IMR-90 (cell line): Measurements from ENCODE around the gene CGN. TPM values are rescaled to one million over a fixed set of nuclear protein-coding genes. Genes with fewer than 3 reads are reported as not detected.

ENCODE experiments used
- ATAC-seq: fragments of 200-7000 bp; cut with Tn5 transposase; 2 replicates; pipeline ENCODE4 v1.9.1; 2020; ENCODE audit warnings: low read depth, mild to moderate bottlenecking, moderate library complexity
- BruUV-seq: library from RNA; stranded (reverse); fragments of 400-500 nt; replicated peaks from 2 replicates; lab custom pipeline; 2021; lab: Mats Ljungman, UMichigan
- CTCF ChIA-PET: fragments of 300-600 bp; formaldehyde crosslinking; extraction: SDS; loops from one replicate; lab custom pipeline; 2021; ENCODE audit warnings: antibody characterized with exemption; lab: Yijun Ruan, JAX
- POLR2A ChIA-PET: fragments of 300-600 bp; sonication (Branson Sonifier 250); formaldehyde crosslinking; loops from one replicate; lab custom pipeline; 2022; ENCODE audit warnings: antibody characterized with exemption; ENCODE audit not compliant: unreplicated experiment; lab: Charles Lee
- DNase-seq: peaks from one replicate; pipeline ENCODE4 v3.0.0; 2013
- H2AFZ ChIP-seq: replicated peaks from 2 replicates; pipeline ENCODE3; 2013; ENCODE audit warnings: low read length, mild to moderate bottlenecking; ENCODE audit not compliant: poor library complexity
- H2AK5ac ChIP-seq: 2 replicates; pipeline ENCODE4 v1.6.1; 2013; ENCODE audit warnings: low read depth, low read length, inconsistent platforms
- H2AK9ac ChIP-seq: replicated peaks from 2 replicates; pipeline ENCODE3; 2013; ENCODE audit warnings: mild to moderate bottlenecking, low read depth, low read length, moderate library complexity; ENCODE audit not compliant: poor library complexity
- H2BK120ac ChIP-seq: 2 replicates; pipeline ENCODE4 v1.6.1; 2013; ENCODE audit warnings: low read depth, low read length, inconsistent platforms
- H2BK15ac ChIP-seq: 3 replicates; pipeline ENCODE4 v1.6.1; 2013; ENCODE audit warnings: low read depth, low read length, inconsistent platforms
- H2BK20ac ChIP-seq: 2 replicates; pipeline ENCODE4 v1.6.1; 2013; ENCODE audit warnings: low read depth, mild to moderate bottlenecking, inconsistent platforms, low read length, moderate library complexity
- H2BK5ac ChIP-seq: 2 replicates; pipeline ENCODE4 v1.6.1; 2013; ENCODE audit warnings: mild to moderate bottlenecking, low read depth, low read length, inconsistent platforms; ENCODE audit not compliant: poor library complexity, severe bottlenecking
- H3K14ac ChIP-seq: replicated peaks from 2 replicates; pipeline ENCODE4 v1.6.1; 2013; ENCODE audit warnings: low read depth, low read length, inconsistent platforms
- H3K18ac ChIP-seq: 2 replicates; pipeline ENCODE4 v1.6.1; 2013; ENCODE audit warnings: low read depth, low read length, control low read depth
- H3K23ac ChIP-seq: 2 replicates; pipeline ENCODE4 v1.6.1; 2013; ENCODE audit warnings: low read depth, low read length, inconsistent platforms
- H3K27ac ChIP-seq: 2 replicates; pipeline ENCODE4 v1.5.1; 2013; ENCODE audit warnings: mild to moderate bottlenecking, control low read depth, low read length; ENCODE audit not compliant: insufficient read depth
- H3K27me3 ChIP-seq: 2 replicates; pipeline ENCODE4 v1.6.1; 2013; ENCODE audit warnings: low read length; ENCODE audit not compliant: control insufficient read depth, insufficient read depth
- H3K36me3 ChIP-seq: 2 replicates; pipeline ENCODE4 v1.6.1; 2013; ENCODE audit warnings: low read length, mixed read lengths; ENCODE audit not compliant: control insufficient read depth, insufficient read depth
- H3K4ac ChIP-seq: 2 replicates; pipeline ENCODE4 v1.6.1; 2013; ENCODE audit warnings: low read depth, low read length, inconsistent platforms
- H3K4me1 ChIP-seq: 2 replicates; pipeline ENCODE4 v1.6.1; 2013; ENCODE audit warnings: low read length, mixed read lengths; ENCODE audit not compliant: control insufficient read depth, insufficient read depth
- H3K4me2 ChIP-seq: 2 replicates; pipeline ENCODE4 v1.6.1; 2013; ENCODE audit warnings: low read depth, mild to moderate bottlenecking, control low read depth, low read length, moderate library complexity
- H3K4me3 ChIP-seq: 2 replicates; pipeline ENCODE4 v1.5.1; 2013; ENCODE audit warnings: low read depth, mild to moderate bottlenecking, control low read depth, low read length, moderate library complexity; ENCODE audit not compliant: insufficient read depth
- H3K56ac ChIP-seq: 2 replicates; pipeline ENCODE4 v1.6.1; 2013; ENCODE audit warnings: low read length, inconsistent platforms; ENCODE audit not compliant: insufficient read depth; ENCODE audit errors: extremely low read depth
- H3K79me1 ChIP-seq, 2 experiments: 2 replicates each; pipeline ENCODE4 v1.6.1; 2013; ENCODE audit warnings: low read length in 2 of 2, inconsistent platforms in 1 of 2, low read depth in 1 of 2
- H3K9ac ChIP-seq: 2 replicates; pipeline ENCODE4 v1.6.1; 2013; ENCODE audit warnings: low read depth, low read length, control low read depth
- H3K9me1 ChIP-seq: 2 replicates; pipeline ENCODE4 v1.6.1; 2013; ENCODE audit warnings: low read length, inconsistent platforms; ENCODE audit not compliant: insufficient read depth
- H3K9me3 ChIP-seq: 2 replicates; pipeline ENCODE4 v1.6.1; 2013; ENCODE audit warnings: low read length; ENCODE audit not compliant: control insufficient read depth, insufficient read depth
- H4K20me1 ChIP-seq: 2 replicates; pipeline ENCODE4 v1.6.1; 2013; ENCODE audit warnings: low read length, inconsistent platforms; ENCODE audit not compliant: insufficient read depth
- H4K5ac ChIP-seq: 2 replicates; pipeline ENCODE4 v1.6.1; 2013; ENCODE audit warnings: mild to moderate bottlenecking, low read depth, low read length, control low read depth
- H4K8ac ChIP-seq, 2 experiments: 2 replicates each; pipeline ENCODE4 v1.6.1; 2013; ENCODE audit warnings: low read depth in 2 of 2, low read length in 2 of 2, control low read depth in 1 of 2, inconsistent platforms in 1 of 2
- H4K91ac ChIP-seq: 2 replicates; pipeline ENCODE4 v1.6.1; 2013; ENCODE audit warnings: low read depth, low read length, inconsistent platforms; ENCODE audit not compliant: insufficient read depth
- BHLHE40 ChIP-seq: fragments of 150-350 bp; IDR thresholded peaks from 2 replicates; pipeline ENCODE4 v1.6.1; 2016; ENCODE audit warnings: mild to moderate bottlenecking, low read depth, low read length
- CEBPB ChIP-seq: IDR thresholded peaks from 2 replicates; pipeline ENCODE4 v1.6.1; 2012; ENCODE audit warnings: low read depth, low read length, improper control_type of control experiment
- CHD1 ChIP-seq: IDR thresholded peaks from 2 replicates; pipeline ENCODE4 v1.6.1; 2012; ENCODE audit warnings: low read depth, low read length, improper control_type of control experiment
- CTCF ChIP-seq: conservative IDR thresholded peaks from 2 replicates; pipeline ENCODE4 v1.5.1; 2012; ENCODE audit warnings: mild to moderate bottlenecking, low read depth, low read length, improper control_type of control experiment
- ELK1 ChIP-seq: fragments of 150-350 bp; IDR thresholded peaks from 2 replicates; pipeline ENCODE4 v1.6.1; 2016; ENCODE audit warnings: low read depth, mild to moderate bottlenecking, low read length, moderate library complexity, borderline replicate concordance
- FOS ChIP-seq: fragments of 150-350 bp; IDR thresholded peaks from 2 replicates; pipeline ENCODE4 v1.6.1; 2016; ENCODE audit warnings: low read depth, low read length
- MAFK ChIP-seq: IDR thresholded peaks from 2 replicates; pipeline ENCODE4 v1.6.1; 2012; ENCODE audit warnings: low read depth, low read length, improper control_type of control experiment
- MAZ ChIP-seq: IDR thresholded peaks from 2 replicates; pipeline ENCODE4 v1.6.1; 2012; ENCODE audit warnings: low read depth, mild to moderate bottlenecking, low read length, improper control_type of control experiment, moderate library complexity, borderline replicate concordance
- MXI1 ChIP-seq: IDR thresholded peaks from 2 replicates; pipeline ENCODE4 v1.6.1; 2012; ENCODE audit warnings: low read depth, mild to moderate bottlenecking, low read length, moderate library complexity, borderline replicate concordance
- POLR2A ChIP-seq: IDR thresholded peaks from 2 replicates; pipeline ENCODE4 v1.6.1; 2012; ENCODE audit warnings: mild to moderate bottlenecking, low read depth, low read length
- RCOR1 ChIP-seq: IDR thresholded peaks from 2 replicates; pipeline ENCODE4 v1.6.1; 2012; ENCODE audit warnings: mild to moderate bottlenecking, low read length, improper control_type of control experiment; ENCODE audit not compliant: insufficient replicate concordance
- SMC3 ChIP-seq: fragments of 150-350 bp; IDR thresholded peaks from 2 replicates; pipeline ENCODE4 v1.6.1; 2016; ENCODE audit warnings: low read depth, mild to moderate bottlenecking, antibody characterized with exemption, low read length, moderate library complexity
- USF2 ChIP-seq: fragments of 150-350 bp; IDR thresholded peaks from 2 replicates; pipeline ENCODE4 v1.6.1; 2017; ENCODE audit warnings: mild to moderate bottlenecking, antibody characterized with exemption, low read length, low read depth
- WGBS, 2 experiments: methylation state at CpG; one replicate each; pipeline versions ENCODE4 v1.1.5 to v1.1.7; 2013; ENCODE audit warnings: missing lambda C conversion rate in 2 of 2; ENCODE audit not compliant: insufficient read length in 1 of 2; ENCODE audit errors: extremely low coverage in 2 of 2; 5-methylcytosine and 5-hydroxymethylcytosine counted together
- dilution Hi-C: fragments of 300-500 bp; cut with HindIII; formaldehyde crosslinking; loops from one replicate; pipeline ENCODE4 v1.14.3; 2018; ENCODE audit warnings: low sequenced_read_pairs; ENCODE audit not compliant: unreplicated experiment
- in situ Hi-C: fragments of 300-500 bp; cut with MboI; formaldehyde crosslinking; loops from 3 replicates; pipeline ENCODE4 v1.14.3; 2019; ENCODE audit warnings: low sequenced_read_pairs, inconsistent platforms, mixed read lengths
- intact Hi-C: fragments of 100-400 bp; cut with micrococcal nuclease; formaldehyde crosslinking; loops from 2 replicates; pipeline ENCODE4 v1.10.0; 2022
- polyA plus RNA-seq, 3 experiments: library from polyadenylated mRNA; depleted of rRNA; stranded (reverse); fragments of >200 nt; gene quantifications; 2 replicates each; pipeline ENCODE4 v1.2.3, GENCODE V29; 2012; ENCODE audit warnings: low replicate concordance in 1 of 3
- total RNA-seq: library from RNA; depleted of rRNA; stranded (reverse); fragments of >200 nt; gene quantifications from 2 replicates; pipeline ENCODE4 v1.2.3, GENCODE V29; 2012

CGN gene
- total and polyA plus RNA-seq, 2 of the 4 experiments (the other 2 are of a cell fraction), result 0.34 to 0.36 TPM

GRCh38 chr1:151556052-151556451 lies 44.9 kb downstream of the CGN start:
- dilution Hi-C loops, result no loop called here
- H3K36me3 ChIP-seq, result no peaks in the 10 kb centered on the region
- in situ Hi-C loops, result no loop called here
- no peak overlapping the region for H3K4ac ChIP-seq
- H3K27ac ChIP-seq, result no peak overlapping the region
- ATAC-seq, result no peak
- WGBS, 2 experiments, result no CpG with 5 or more reads among the region's 2 CpGs
- H3K27me3 ChIP-seq, result no peaks in the 10 kb centered on the region
- peaks cover 17 to 61% of the 10 kb centered on the region in 2 experiments for H3K79me1 ChIP-seq
- H2BK20ac ChIP-seq, result no peak overlapping the region
- H2AK9ac ChIP-seq, result no peak overlapping the region
- H2AK5ac ChIP-seq, result no peak overlapping the region
- no peak overlapping the region for H3K23ac ChIP-seq
- no peak overlapping the region for H4K5ac ChIP-seq
- POLR2A ChIA-PET, result no interaction called here
- BruUV-seq, result no TSS peak
- no peak overlapping the region for H3K14ac ChIP-seq
- peaks cover 28% of the 10 kb centered on the region for H4K20me1 ChIP-seq
- H3K4me3 ChIP-seq, result no peak overlapping the region
- no peak overlapping the region for H2AFZ ChIP-seq
- H3K4me2 ChIP-seq, result no peak overlapping the region
- H2BK15ac ChIP-seq, result no peak overlapping the region
- H3K56ac ChIP-seq, result no peak overlapping the region
- H3K9me1 ChIP-seq, result peaks cover 11% of the 10 kb centered on the region; the same call in 1 of the 2 replicates
- intact Hi-C loops, result no loop called here
- TF ChIP-seq MXI1, result no peak
- no peak for TF ChIP-seq BHLHE40
- no peak for TF ChIP-seq MAFK
- TF ChIP-seq CTCF, result no peak
- no peak for TF ChIP-seq CHD1
- no peak for TF ChIP-seq RCOR1
- TF ChIP-seq CEBPB, result no peak
- no peak for TF ChIP-seq POLR2A
- TF ChIP-seq MAZ, result no peak
- TF ChIP-seq FOS, result no peak
- no peak for TF ChIP-seq ELK1
- TF ChIP-seq USF2, result no peak
- no peak for TF ChIP-seq SMC3
- no peak overlapping the region for H4K8ac ChIP-seq
- H3K18ac ChIP-seq, result no peak overlapping the region
- no peak overlapping the region for H3K9ac ChIP-seq
- no peak overlapping the region for H2BK120ac ChIP-seq
- no peaks in the 10 kb centered on the region for H3K9me3 ChIP-seq
- no peaks in the 10 kb centered on the region; the same call in 1 of the 2 replicates for H3K4me1 ChIP-seq
- CTCF ChIA-PET, result no interaction called here
- no peak overlapping the region for H2BK5ac ChIP-seq
- no peak overlapping the region for H4K91ac ChIP-seq
- DNase-seq, result no peak
